GM19240 (cell line): ENCODE measurements around the gene ZNF839.
"Not testable (repeated sequence)": the region's sequence is repeated elsewhere in the genome, so short reads cannot be mapped to it uniquely, and the experiment has no call there.

Experiments used
- DNase-seq: peaks from one replicate; pipeline ENCODE4 v3.0.0; 2011; ENCODE audit warnings: low spot score; ENCODE audit not compliant: insufficient read length

ZNF839 gene

DNA sequence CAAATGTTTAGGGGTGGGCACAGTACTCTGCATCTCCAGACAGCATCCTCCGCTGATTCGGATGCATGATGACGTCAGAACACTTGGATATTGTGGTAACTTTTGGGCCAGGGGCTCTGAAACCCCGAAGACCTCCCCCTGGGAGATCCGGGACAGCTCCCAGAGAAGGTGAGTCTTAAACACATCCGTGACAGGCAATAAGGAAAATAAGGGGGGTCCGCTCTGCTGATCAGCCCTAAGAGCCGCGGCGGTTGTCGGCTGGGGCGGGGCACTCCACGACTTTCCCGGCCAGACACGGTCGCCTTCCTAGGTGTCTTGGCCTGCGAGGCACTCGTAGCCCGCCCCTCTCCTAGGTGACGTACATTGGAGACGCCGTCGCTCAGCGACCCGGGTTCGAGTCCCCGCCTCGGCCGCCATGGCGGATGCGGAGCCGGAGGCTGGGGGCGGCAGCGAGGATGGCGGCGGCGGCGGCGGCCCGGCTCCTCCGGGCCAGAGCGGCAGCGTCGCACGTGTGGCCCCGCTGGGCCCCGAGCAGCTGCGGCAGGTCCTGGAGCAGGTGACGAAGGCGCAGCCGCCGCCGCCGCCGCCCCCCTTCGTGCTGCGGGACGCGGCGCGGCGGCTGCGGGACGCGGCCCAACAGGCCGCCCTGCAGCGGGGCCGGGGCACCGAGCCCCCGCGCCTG is at the start of gene ZNF839:
Gene ZNF839 (plus strand): TSS at position 396 of the 682 bp plus-strand sequence. CDS start 20 bp downstream, at position 416.
- DNase-seq, result peak; percentile 84

GRCh38 chr14:102272392-102272791 is 47.2 kb upstream of the ZNF839 start:
- DNase-seq, result no peak

DNA sequence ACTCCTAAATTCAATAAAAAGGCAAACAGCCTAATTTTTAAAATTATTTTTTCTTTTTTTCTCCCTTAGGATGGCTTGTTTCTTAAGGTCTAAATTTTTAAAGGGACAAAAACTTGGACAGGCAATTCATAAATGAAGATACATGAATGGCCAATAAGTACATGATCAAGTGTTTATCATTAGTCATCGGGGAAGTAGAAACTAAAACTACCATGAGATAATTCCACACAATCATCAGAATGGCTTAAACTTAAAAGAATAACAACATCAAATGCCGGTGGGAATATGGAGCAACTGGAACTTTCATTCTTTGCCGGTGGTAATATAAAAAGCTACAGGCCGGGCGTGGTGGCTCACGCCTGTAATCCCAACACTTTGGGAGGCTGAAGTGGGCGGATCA is 43.7 kb upstream of the ZNF839 start:
- DNase-seq, result no peak

DNA sequence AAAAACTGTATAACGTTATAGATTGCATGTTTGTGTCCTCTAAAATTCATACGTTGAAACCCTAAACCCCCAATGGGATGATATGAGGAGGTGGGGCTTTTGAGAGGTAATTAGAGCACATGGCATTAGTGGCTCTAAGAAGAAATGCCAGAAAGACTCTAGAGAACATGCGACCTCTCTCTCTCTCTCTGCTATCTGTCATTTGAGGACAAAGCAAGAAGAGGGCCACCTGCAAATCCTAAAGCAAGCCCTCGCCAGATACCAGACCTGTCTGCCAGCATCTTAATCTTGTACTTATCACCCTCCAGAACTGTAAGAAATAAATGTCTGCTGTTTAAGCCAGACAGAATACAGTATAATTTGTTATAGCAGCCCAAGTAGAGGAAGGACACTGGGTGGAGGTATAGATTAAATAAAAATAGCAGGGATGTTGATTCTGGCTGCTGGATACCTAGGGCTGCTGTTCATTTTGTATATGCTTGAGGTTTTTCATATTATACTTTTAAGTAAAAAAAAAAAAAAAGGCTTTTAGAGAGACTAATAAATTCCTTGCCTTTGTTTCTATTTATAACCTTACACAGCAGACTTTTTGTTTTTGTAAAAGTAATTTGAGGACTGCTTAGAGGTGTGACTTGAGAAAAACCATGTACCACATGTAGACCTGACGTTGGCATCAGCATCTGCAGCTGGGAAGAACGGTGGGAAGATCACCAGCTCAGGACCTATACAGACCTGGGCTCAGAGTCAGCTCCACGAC is 41.5 kb upstream of the ZNF839 start:
- DNase-seq, result no peak

DNA sequence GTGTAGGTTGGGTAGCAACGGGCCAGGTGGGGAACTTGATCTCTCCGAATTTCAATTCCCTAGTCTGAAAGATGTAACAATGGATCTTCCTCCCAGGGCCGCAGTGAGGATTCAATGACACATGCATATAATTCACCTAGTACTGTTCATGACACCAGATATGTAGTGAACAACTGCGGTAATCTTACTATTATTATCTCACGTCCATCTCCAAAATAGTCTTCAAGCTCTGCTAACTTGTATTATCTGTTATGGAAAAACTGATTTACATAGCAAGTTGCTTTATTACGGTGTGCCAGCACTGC is 41.0 kb upstream of the ZNF839 start:
- no peak for DNase-seq

GRCh38 chr14:102279282-102279681 is 40.3 kb upstream of the ZNF839 start:
- DNase-seq, result no peak

DNA sequence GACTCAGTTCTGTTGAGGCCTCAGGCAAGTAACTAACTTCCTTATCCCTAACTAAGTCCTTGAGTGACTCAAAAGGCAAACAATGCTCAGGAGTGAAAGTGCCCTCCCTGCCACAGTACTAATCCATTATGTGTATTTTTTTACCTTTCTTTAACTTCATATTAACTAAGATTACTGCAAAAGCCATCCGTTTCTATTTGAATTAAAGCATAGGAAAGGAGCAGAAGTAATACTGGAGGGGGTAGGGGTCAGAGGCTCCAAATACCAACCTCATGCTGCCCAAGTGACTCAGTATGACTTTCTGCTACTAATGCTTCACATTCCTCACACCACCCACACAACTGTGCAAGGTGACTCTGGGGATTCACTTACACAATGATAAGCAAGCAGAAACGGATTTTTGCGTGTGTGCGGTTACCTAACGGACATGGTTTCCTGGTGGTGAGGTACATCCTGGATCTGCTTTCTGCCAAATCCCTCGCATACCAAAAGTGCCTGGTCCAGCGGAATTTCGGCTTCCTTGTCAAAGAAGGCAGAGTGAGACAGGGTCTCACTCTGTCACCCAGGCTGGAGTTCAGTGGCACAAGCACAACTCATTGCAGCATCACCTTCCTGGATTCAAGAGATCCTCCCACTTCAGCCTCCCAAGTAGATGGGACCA is 39.7 kb upstream of the ZNF839 start:
- DNase-seq, result no peak

GRCh38 chr14:102280376-102280962 is 39.1 kb upstream of the ZNF839 start:
- no peak for DNase-seq

GRCh38 chr14:102282751-102283465 is 36.6 kb upstream of the ZNF839 start:
- DNase-seq, result no peak

DNA sequence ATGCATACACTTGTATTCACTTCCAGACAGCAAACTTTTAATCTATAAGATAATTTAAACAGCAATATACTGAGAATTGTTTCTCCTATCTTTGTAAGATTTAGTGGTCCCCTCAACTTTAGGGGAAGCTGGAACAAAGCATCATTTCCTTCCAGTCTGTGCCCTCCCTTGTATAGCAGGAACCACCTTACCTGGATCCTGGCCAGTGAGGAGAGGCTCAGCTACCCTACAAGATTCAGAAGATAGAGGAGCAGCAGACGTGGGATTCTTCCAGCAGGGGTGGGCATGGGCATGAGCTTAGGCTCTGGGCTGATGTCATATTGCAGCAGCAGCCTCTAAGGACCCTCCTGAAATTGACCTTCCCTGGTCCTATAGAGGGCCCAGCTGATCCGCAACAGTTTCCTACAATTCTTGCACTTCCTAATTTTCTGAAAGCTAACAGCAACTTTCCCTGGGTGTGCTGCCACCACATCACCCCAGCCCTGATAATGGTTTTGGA is 35.9 kb upstream of the ZNF839 start:
- DNase-seq, result no peak

GRCh38 chr14:102285106-102285505 is 34.4 kb upstream of the ZNF839 start:
- no peak for DNase-seq

DNA sequence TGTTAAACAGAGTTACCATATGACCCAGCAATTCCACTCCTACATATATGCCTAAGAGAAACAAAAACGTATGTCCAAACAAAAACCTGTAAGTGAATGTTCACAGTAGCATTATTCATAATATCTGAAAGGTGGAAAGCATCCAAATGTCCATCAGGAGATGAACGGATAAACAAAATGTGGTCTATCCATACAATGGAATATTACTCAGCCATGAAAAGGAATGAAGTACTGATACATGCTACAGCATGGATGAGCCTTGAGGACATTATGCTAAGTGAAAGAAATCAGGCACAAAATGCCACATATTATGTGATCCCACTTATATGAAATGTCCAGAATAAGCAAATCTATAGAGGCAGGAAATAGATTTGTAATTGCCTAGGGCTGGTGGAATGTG is 31.4 kb upstream of the ZNF839 start:
- DNase-seq, result no peak

GRCh38 chr14:102292441-102292840 is 27.1 kb upstream of the ZNF839 start:
- DNase-seq, result no peak

- no peak for DNase-seq
These were observed 25.8 kb upstream of the ZNF839 start for GRCh38 chr14:102293781-102294180.

DNA sequence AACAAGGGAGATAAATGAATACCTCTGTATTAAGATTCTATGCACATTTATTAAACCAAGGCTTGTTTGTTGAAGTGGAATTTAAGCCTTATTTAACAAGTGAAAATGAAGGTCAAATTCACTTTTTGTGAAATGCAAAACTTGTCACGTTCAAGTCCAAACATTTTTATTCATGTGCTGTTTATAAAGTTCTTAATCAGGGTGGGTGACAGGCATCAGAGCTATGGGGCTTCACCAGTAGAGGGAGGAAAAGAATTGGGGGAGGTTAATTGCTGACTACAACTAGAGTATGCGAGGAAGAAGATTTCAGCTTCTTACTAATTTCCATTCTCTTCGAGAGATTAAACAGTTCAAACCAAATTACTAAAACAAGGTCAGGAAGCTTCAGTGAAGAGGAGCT is 24.3 kb upstream of the ZNF839 start:
- DNase-seq, result no peak

- DNase-seq, result no peak
These were observed 21.9 kb upstream of the ZNF839 start for GRCh38 chr14:102297436-102298170.

- not testable (repeated sequence) for DNase-seq
These were observed 21.1 kb upstream of the ZNF839 start for GRCh38 chr14:102298303-102299070.

- DNase-seq, result no peak
These were observed 15.9 kb upstream of the ZNF839 start for GRCh38 chr14:102303664-102304063.

DNA sequence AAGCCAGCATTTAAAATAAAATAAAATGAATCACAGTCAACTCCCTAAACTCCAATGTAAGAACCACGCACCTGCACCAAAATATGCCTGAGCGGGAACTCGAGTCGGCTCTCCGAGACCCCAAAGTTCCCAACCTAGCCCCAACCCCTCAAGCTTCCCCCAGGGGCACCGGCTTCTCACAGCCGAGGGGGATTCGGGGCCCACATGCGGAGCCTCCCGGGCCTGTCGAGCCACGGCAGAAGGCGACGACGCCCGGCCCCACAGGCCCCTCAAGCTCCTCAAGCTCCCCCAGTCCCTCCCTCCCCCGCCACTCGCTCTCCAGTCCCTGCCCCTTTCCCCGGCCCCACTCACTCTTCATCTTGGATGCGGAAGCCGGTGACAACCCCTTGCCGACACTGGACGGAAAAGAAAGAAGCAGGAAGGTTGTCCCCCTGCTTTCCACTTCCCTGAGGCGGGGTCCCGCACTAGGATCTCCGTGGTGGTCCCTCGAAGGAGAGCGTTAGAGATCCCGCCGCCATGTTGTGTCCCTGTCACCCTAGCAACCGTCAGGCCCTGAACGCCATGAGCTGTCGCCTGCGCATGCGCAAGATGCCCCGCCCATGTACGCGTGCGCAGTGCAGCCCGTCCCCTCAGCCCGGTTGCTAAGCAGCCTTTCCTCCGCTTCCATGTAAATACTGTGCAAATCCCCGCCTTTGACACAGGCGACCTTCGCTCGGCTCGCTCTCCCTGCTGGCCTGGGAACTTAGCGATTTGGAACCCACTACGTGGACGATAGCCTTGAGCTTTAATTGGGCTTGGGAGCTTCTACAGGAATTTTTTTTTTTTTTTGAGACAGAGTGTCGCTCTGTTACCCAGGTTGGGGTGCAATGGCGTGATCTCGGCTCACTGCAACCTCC is 14.7 kb upstream of the ZNF839 start, which contains the start of gene MOK:
Gene MOK (minus strand): TSS at position 554 of the 896 bp plus-strand sequence. CDS start 196 bp downstream, at position 358.
- peak; percentile 96 for DNase-seq
